Progenitor cell of endocrine pancreas (in vitro differentiated cells): ENCODE data around the gene SPTBN5. TPM values are rescaled to one million over a fixed set of nuclear protein-coding genes. Genes with fewer than 3 reads are reported as not detected.

ENCODE experiments used
- DNase-seq: peaks from one replicate; pipeline ENCODE4 v3.0.0; 2021; ENCODE audit warnings: low spot score; ENCODE audit not compliant: unreplicated experiment
- H3K27ac Mint-ChIP-seq: 2 replicates; pipeline ENCODE4 v1.8.0; 2021; ENCODE audit warnings: mild to moderate bottlenecking, moderate library complexity, mixed read lengths
- H3K27me3 Mint-ChIP-seq: 2 replicates; pipeline ENCODE4 v1.8.0; 2021; ENCODE audit warnings: mixed read lengths
- H3K36me3 Mint-ChIP-seq: 2 replicates; pipeline ENCODE4 v1.8.0; 2022; ENCODE audit warnings: mixed read lengths; ENCODE audit not compliant: insufficient read depth
- H3K4me1 Mint-ChIP-seq: 2 replicates; pipeline ENCODE4 v1.8.0; 2021; ENCODE audit warnings: low read depth, mixed read lengths
- H3K4me3 Mint-ChIP-seq: 2 replicates; pipeline ENCODE4 v1.8.0; 2021; ENCODE audit warnings: low read depth, mild to moderate bottlenecking, moderate library complexity, mixed read lengths
- H3K9me3 Mint-ChIP-seq: 2 replicates; pipeline ENCODE4 v1.8.0; 2021; ENCODE audit warnings: low read depth, mixed read lengths
- CTCF ChIP-seq: fragments of 200-600 bp; sonication (generic); IDR thresholded peaks from one replicate; pipeline ENCODE4 v1.5.0; 2021; ENCODE audit warnings: antibody characterized with exemption, mild to moderate bottlenecking; ENCODE audit not compliant: unreplicated experiment
- microRNA-seq: library from miRNA; unstranded; fragments of <30 nt; microRNA quantifications from one replicate; pipeline ENCODE4 v1.1.0, GENCODE V29; 2020; ENCODE audit warnings: borderline number of aligned reads; ENCODE audit not compliant: unreplicated experiment
- total RNA-seq: library from RNA; stranded (reverse); gene quantifications from 2 replicates; pipeline ENCODE4 v1.2.1, GENCODE V29; 2021

Gene SPTBN5
- total RNA-seq, 1 donor from 2014 or later: 7.9 TPM

GRCh38 chr15:41801185-41801584 is 92.7 kb downstream of the SPTBN5 start:
- Mint-ChIP-seq H3K4me1 (no peaks in the 10 kb centered on the region), H3K4me3 (no peak overlapping the region), H3K36me3 (peaks cover 5% of the 10 kb centered on the region), H3K27ac (no peak overlapping the region), H3K9me3 (no peaks in the 10 kb centered on the region), H3K27me3 (no peaks in the 10 kb centered on the region)
- no peak for TF ChIP-seq CTCF
- no peak for DNase-seq

- no peaks in the 10 kb centered on the region for H3K27me3 Mint-ChIP-seq
- DNase-seq: no peak
- H3K9me3 Mint-ChIP-seq: no peaks in the 10 kb centered on the region
- no peak overlapping the region for H3K4me3 Mint-ChIP-seq
- no peak for TF ChIP-seq CTCF
- H3K27ac Mint-ChIP-seq: no peak overlapping the region
- H3K4me1 Mint-ChIP-seq: no peaks in the 10 kb centered on the region
- peaks cover 5% of the 10 kb centered on the region for H3K36me3 Mint-ChIP-seq
Measured at GRCh38 chr15:41799488-41799805, 94.4 kb downstream of the SPTBN5 start.

- Mint-ChIP-seq H3K9me3 (no peaks in the 10 kb centered on the region), H3K36me3 (peaks cover 5% of the 10 kb centered on the region), H3K27ac (no peak overlapping the region), H3K4me1 (no peaks in the 10 kb centered on the region), H3K27me3 (no peaks in the 10 kb centered on the region), H3K4me3 (no peak overlapping the region)
- no peak for TF ChIP-seq CTCF
- DNase-seq: no peak
Measured at GRCh38 chr15:41798607-41799487, 95.0 kb downstream of the SPTBN5 start.

Small RNAs within 50 kb of the gene (microRNA-seq; reads per million reads assigned to microRNA genes)
- not detected for gene MIR4310

Other genes starting within 250 kb of the SPTBN5 start
- 64.0 and 71.2 TPM in 2 replicates for gene MGA, start 233.6 kb downstream of the SPTBN5 start, total RNA-seq
- gene MAPKBP1, start 119.6 kb downstream of the SPTBN5 start, total RNA-seq: 28.9 TPM in 2 replicates
- 18.0 and 26.2 TPM in 2 replicates for gene JMJD7, start 66.0 kb downstream of the SPTBN5 start, total RNA-seq
- gene PLA2G4B, start 55.2 kb downstream of the SPTBN5 start, total RNA-seq: 13.1 and 13.8 TPM in 2 replicates
- 17.2 and 18.4 TPM in 2 replicates for gene EHD4, start 78.5 kb upstream of the SPTBN5 start, total RNA-seq
- gene PLA2G4E, start 127.0 kb upstream of the SPTBN5 start, total RNA-seq: 0.09 TPM in 1 of 2 replicates, not detected in the other
- not detected in 2 replicates for gene PLA2G4D, start 200.5 kb upstream of the SPTBN5 start, total RNA-seq